Measurements from ENCODE around the gene NMT1.

- TF ChIP-seq POLR2A (IDR thresholded peaks at IDR 0.05) (no peak), POLR2AphosphoS5 (IDR thresholded peaks at IDR 0.05) (no peak)
Measured at GRCh38 chr17:45104029-45104428, 42.9 kb downstream of the NMT1 start.

Measured in spleen (tissue), 3 donors.